K562 (cell line): ENCODE measurements around the gene SLC16A9. TPM values are rescaled to one million over a fixed set of nuclear protein-coding genes. Genes with fewer than 3 reads are reported as not detected.
A peak's percentile ranks its signal among the peaks of the same experiment; 100 is the strongest.

ENCODE experiments used
- ADNP ChIP-seq: fragments of 200-800 bp; sonication (Bioruptor generic); IDR thresholded peaks from 2 replicates; pipeline ENCODE4 v1.6.1; 2016; ENCODE audit warnings: missing genetic modification characterization, missing compliant biosample characterization
- CREM ChIP-seq: IDR thresholded peaks from 2 replicates; pipeline ENCODE4 v1.6.1; 2014; ENCODE audit warnings: antibody characterized with exemption, low read depth
- CTBP1 ChIP-seq: fragments of 450-650 bp; IDR thresholded peaks from 2 replicates; pipeline ENCODE4 v1.6.1; 2016; ENCODE audit warnings: borderline replicate concordance
- CXXC5 ChIP-seq: fragments of 250-450 bp; sonication (Bioruptor Pico); IDR thresholded peaks from 2 replicates; pipeline ENCODE4 v1.8.0; 2022; ENCODE audit warnings: inconsistent platforms, mild to moderate bottlenecking, moderate library complexity
- EP300 ChIP-seq: IDR thresholded peaks from 2 replicates; pipeline ENCODE4 v1.6.1; 2012; ENCODE audit warnings: low read length, improper control_type of control experiment
- FOXM1 ChIP-seq, 2 experiments: fragments of 450-650 bp in 1 of 2; sonication (generic) in 1 of 2; formaldehyde crosslinking in 1 of 2; IDR thresholded peaks; 2 replicates each; pipeline versions ENCODE4 v1.6.1 to v1.9.0; 2017 to 2022; ENCODE audit warnings: low read depth in 2 of 2, mild to moderate bottlenecking in 2 of 2, missing genetic modification reagents in 1 of 2, moderate library complexity in 1 of 2
- GABPA ChIP-seq: fragments of 200-800 bp; sonication (Bioruptor generic); conservative IDR thresholded peaks from 2 replicates; pipeline ENCODE4 v1.6.1; 2016; ENCODE audit warnings: low read depth, missing genetic modification characterization, missing compliant biosample characterization
- GATA2 ChIP-seq: sonication (generic); formaldehyde crosslinking; IDR thresholded peaks from 2 replicates; pipeline ENCODE4 v1.4.0; 2020; ENCODE audit warnings: mild to moderate bottlenecking, missing genetic modification reagents
- JUND ChIP-seq, 2 experiments: IDR thresholded peaks; 2 replicates in 1 of 2; 3 replicates in 1 of 2; pipeline ENCODE4 v1.6.1; 2011; ENCODE audit warnings: borderline replicate concordance in 2 of 2, low read depth in 2 of 2, low read length in 2 of 2, improper control_type of control experiment in 1 of 2, missing biosample characterization in 1 of 2, missing genetic modification characterization in 1 of 2, missing genetic modification reagents in 1 of 2
- KLF1 ChIP-seq: fragments of 450-650 bp; IDR thresholded peaks from 2 replicates; pipeline ENCODE4 v1.6.1; 2016; ENCODE audit warnings: missing genetic modification characterization, missing compliant biosample characterization
- MBD2 ChIP-seq: sonication (generic); IDR thresholded peaks from 2 replicates; pipeline ENCODE4 v1.6.1; 2016; ENCODE audit warnings: low read depth, borderline replicate concordance
- MYNN ChIP-seq, 2 experiments: sonication (generic); formaldehyde crosslinking in 1 of 2; IDR thresholded peaks; 2 replicates each; pipeline versions ENCODE4 v1.5.0 to v1.6.1; 2016 to 2020; ENCODE audit warnings: antibody characterized with exemption in 1 of 2, missing genetic modification reagents in 1 of 2
- NCOR1 ChIP-seq: fragments of 450-650 bp; IDR thresholded peaks from 2 replicates; pipeline ENCODE4 v1.6.1; 2016; ENCODE audit warnings: mild to moderate bottlenecking, moderate library complexity
- RBBP5 ChIP-seq: fragments of 200-600 bp; sonication (generic); IDR thresholded peaks from 2 replicates; pipeline ENCODE4 v1.6.1; 2012; ENCODE audit warnings: borderline replicate concordance, mild to moderate bottlenecking, low read length, control low read depth, inconsistent platforms; ENCODE audit not compliant: insufficient read depth, poor library complexity, severe bottlenecking
- SMARCA4 ChIP-seq: fragments of 450-650 bp; IDR thresholded peaks from 2 replicates; pipeline ENCODE4 v1.6.1; 2016
- STAG1 ChIP-seq: sonication (generic); formaldehyde crosslinking; IDR thresholded peaks from 2 replicates; pipeline ENCODE4 v1.5.0; 2020; ENCODE audit warnings: missing genetic modification reagents, borderline replicate concordance
- TBL1XR1 ChIP-seq, 2 experiments: IDR thresholded peaks; 2 replicates each; pipeline ENCODE4 v1.6.1; 2012; ENCODE audit warnings: improper control_type of control experiment in 2 of 2, low read length in 2 of 2, mild to moderate bottlenecking in 1 of 2
- ZNF699 ChIP-seq: fragments of 250-450 bp; sonication (Bioruptor Pico); IDR thresholded peaks from 2 replicates; pipeline ENCODE4 v1.8.0; 2021; ENCODE audit warnings: mild to moderate bottlenecking, moderate library complexity; ENCODE audit not compliant: insufficient replicate concordance
- polyA plus RNA-seq, 8 experiments: library from polyadenylated mRNA; depleted of rRNA in 4 of 8; stranded (reverse) in 5 of 8; unstranded in 3 of 8; fragments of >200 nt; fragmentation: Nextera tagmentation in 2 of 8; fragmentation: Illumina TruSeq in 1 of 8; extraction: Ambion mirVana in 2 of 8; extraction: Trizol in 1 of 8; gene quantifications; 2 replicates each; pipeline versions ENCODE4 v1.2.1 to v1.2.3, GENCODE V29; 2011 to 2014; ENCODE audit warnings: inconsistent platforms in 1 of 8, missing spikeins in 1 of 8
- total RNA-seq, 7 experiments: library from RNA; depleted of rRNA in 6 of 7; stranded (reverse); fragments of >200 nt in 6 of 7; fragmentation: Illumina TruSeq in 2 of 7; extraction: Trizol in 2 of 7; gene quantifications; 2 replicates each; pipeline versions ENCODE4 v1.2.1 to v1.2.3, GENCODE V29; 2011 to 2021; ENCODE audit warnings: low replicate concordance in 1 of 7
- TF ChIP-seq, protein P1 (sequence below): fragments of 450-650 bp; formaldehyde crosslinking; IDR thresholded peaks from 2 replicates; pipeline ENCODE4 v1.4.0; 2022; ENCODE audit warnings: missing genetic modification characterization
- TF ChIP-seq, protein P2 (sequence below), 2 experiments: fragments of 450-650 bp in 1 of 2; sonication (generic) in 1 of 2; formaldehyde crosslinking in 1 of 2; IDR thresholded peaks in 1 of 2; conservative IDR thresholded peaks in 1 of 2; 2 replicates each; pipeline versions ENCODE4 v1.6.1 to v1.8.1; 2016 to 2023; ENCODE audit warnings: mild to moderate bottlenecking in 2 of 2, moderate library complexity in 2 of 2, inconsistent platforms in 1 of 2, missing genetic modification reagents in 1 of 2
- TF ChIP-seq, protein P3 (sequence below), 2 experiments: fragments of 200-800 bp in 1 of 2; sonication (Bioruptor generic) in 1 of 2; sonication (generic) in 1 of 2; formaldehyde crosslinking in 1 of 2; IDR thresholded peaks in 1 of 2; conservative IDR thresholded peaks in 1 of 2; 2 replicates each; pipeline versions ENCODE4 v1.5.0 to v1.6.1; 2016 to 2020; ENCODE audit warnings: missing compliant biosample characterization in 1 of 2, missing genetic modification characterization in 1 of 2, missing genetic modification reagents in 1 of 2
- TF ChIP-seq, protein P4 (sequence below): fragments of 250-450 bp; sonication (Bioruptor Pico); IDR thresholded peaks from 2 replicates; pipeline ENCODE4 v1.8.0; 2022; ENCODE audit warnings: moderate library complexity, mild to moderate bottlenecking, inconsistent platforms

Gene SLC16A9
- total and polyA plus RNA-seq, 9 of the 15 experiments (the other 6 are each of a cell fraction or from before 2014, with no cell fraction given) = 0.90 to 6.4 (median 2.1) TPM

DNA sequence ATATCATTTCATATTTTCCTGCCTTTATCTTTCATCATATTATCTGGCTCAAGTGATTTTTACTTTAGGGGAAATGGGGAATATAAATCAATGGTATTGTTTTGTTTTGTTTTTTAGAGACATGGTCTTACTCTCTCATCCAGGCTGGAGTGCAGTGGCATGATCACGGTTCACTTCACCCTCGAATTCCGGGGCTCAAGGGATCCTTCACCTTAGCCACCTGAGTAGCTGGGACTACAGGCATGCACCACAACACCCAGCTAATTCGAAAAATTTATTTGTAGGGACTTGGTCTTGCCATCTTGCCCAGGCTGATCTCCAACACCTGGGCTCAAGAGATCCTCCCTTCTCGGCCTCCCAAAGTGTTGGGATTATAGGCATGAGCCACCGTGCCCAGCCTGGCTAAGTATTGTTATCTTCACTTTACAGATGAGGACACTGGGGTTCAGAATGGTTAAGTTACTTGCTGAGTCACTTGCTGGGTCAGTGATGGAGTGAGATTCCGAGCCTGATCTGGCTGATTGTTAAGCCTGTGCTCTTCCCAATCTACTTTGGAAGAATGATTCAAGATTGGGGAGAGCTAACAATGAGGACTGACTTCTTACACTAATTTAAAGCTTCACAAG lies 3.7 kb upstream of the SLC16A9 start (continued):
- TF ChIP-seq GATA2 (CRISPR knock-in tag) (peak; percentile 42; the same call in 1 of the 2 replicates), SMARCA4 (peak; percentile 88), GABPA (no peak), ADNP (tag) (peak; percentile 74), NCOR1 (peak; percentile 68), RBBP5 (no peak), CREM (0 out of 2 replicates have a peak, but pooled peaks have one; percentile 15), MYNN (IDR thresholded peaks at IDR 0.05) (peak; percentile 69; the same call in 1 of the 2 replicates), MYNN (CRISPR knock-in tag; IDR thresholded peaks at IDR 0.05) (no peak), JUND (IDR thresholded peaks at IDR 0.05; ENCODE audit: borderline replicate concordance, low read depth, low read length) (peak; percentile 26; the same call in 1 of the 2 replicates), JUND (tag; IDR thresholded peaks at IDR 0.05; ENCODE audit: borderline replicate concordance, low read depth, low read length) (peak; percentile 75; the same call in 2 of the 3 replicates), STAG1 (no peak), FOXM1 (IDR thresholded peaks at IDR 0.05; ENCODE audit: low read depth) (peak; percentile 39; the same call in 1 of the 2 replicates), FOXM1 (CRISPR knock-in tag; IDR thresholded peaks at IDR 0.05; ENCODE audit: low read depth) (no peak), TBL1XR1 (IDR thresholded peaks at IDR 0.05; ENCODE audit: low read length in 2 of 2) (no peak), CTBP1 (peak; percentile 82), CXXC5 (0 out of 2 replicates have a peak, but pooled peaks have one; percentile 13), MBD2 (peak; percentile 32; the same call in 1 of the 2 replicates), EP300 (peak; percentile 59; the same call in 1 of the 2 replicates), KLF1 (tag) (no peak), ZNF699 (CRISPR knock-in tag) (no peak)
- TF ChIP-seq, protein P1, sequence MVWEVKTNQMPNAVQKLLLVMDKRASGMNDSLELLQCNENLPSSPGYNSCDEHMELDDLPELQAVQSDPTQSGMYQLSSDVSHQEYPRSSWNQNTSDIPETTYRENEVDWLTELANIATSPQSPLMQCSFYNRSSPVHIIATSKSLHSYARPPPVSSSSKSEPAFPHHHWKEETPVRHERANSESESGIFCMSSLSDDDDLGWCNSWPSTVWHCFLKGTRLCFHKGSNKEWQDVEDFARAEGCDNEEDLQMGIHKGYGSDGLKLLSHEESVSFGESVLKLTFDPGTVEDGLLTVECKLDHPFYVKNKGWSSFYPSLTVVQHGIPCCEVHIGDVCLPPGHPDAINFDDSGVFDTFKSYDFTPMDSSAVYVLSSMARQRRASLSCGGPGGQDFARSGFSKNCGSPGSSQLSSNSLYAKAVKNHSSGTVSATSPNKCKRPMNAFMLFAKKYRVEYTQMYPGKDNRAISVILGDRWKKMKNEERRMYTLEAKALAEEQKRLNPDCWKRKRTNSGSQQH (CRISPR knock-in tag) = no peak
- TF ChIP-seq, protein P2, sequence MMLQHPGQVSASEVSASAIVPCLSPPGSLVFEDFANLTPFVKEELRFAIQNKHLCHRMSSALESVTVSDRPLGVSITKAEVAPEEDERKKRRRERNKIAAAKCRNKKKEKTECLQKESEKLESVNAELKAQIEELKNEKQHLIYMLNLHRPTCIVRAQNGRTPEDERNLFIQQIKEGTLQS (IDR thresholded peaks at IDR 0.05) = peak; percentile 32; the same call in 1 of the 2 replicates
- TF ChIP-seq, protein P2 (CRISPR knock-in tag; conservative IDR thresholded peaks at IDR 0.05) = no peak
- TF ChIP-seq, protein P3, sequence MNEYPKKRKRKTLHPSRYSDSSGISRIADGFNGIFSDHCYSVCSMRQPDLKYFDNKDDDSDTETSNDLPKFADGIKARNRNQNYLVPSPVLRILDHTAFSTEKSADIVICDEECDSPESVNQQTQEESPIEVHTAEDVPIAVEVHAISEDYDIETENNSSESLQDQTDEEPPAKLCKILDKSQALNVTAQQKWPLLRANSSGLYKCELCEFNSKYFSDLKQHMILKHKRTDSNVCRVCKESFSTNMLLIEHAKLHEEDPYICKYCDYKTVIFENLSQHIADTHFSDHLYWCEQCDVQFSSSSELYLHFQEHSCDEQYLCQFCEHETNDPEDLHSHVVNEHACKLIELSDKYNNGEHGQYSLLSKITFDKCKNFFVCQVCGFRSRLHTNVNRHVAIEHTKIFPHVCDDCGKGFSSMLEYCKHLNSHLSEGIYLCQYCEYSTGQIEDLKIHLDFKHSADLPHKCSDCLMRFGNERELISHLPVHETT (CRISPR knock-in tag; conservative IDR thresholded peaks at IDR 0.05 in 1 of 2, IDR thresholded peaks at IDR 0.05 in 1 of 2) = 0 out of 4 replicates have a peak, but pooled peaks of 1 of the 2 experiments have one; percentile 40
- TF ChIP-seq, protein P4, sequence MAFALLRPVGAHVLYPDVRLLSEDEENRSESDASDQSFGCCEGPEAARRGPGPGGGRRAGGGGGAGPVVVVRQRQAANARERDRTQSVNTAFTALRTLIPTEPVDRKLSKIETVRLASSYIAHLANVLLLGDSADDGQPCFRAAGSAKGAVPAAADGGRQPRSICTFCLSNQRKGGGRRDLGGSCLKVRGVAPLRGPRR (CRISPR knock-in tag) = no peak
